SK-N-SH (cell line): ENCODE data around the gene ZNF19. TPM values are rescaled to one million over a fixed set of nuclear protein-coding genes. Genes with fewer than 3 reads are reported as not detected.

Experiments used
- CTCF ChIA-PET: fragments of 300-600, 350-600 bp; formaldehyde crosslinking; extraction: SDS; loops from one replicate; lab custom pipeline; 2021; lab: Yijun Ruan, JAX
- POLR2A ChIA-PET: fragments of 350-600 bp; sonication (Branson Sonifier 250); formaldehyde crosslinking; extraction: SDS; loops from one replicate; lab custom pipeline; 2020; ENCODE audit warnings: antibody characterized with exemption, inconsistent platforms; lab: Yijun Ruan, JAX
- DNase-seq: peaks from one replicate; pipeline ENCODE4 v3.0.0; 2012
- H2AFZ ChIP-seq: fragments of 200-600 bp; sonication (generic); 2 replicates; pipeline ENCODE4 v1.8.1; 2016; ENCODE audit warnings: antibody characterized with exemption, mild to moderate bottlenecking, low read depth
- H3F3A ChIP-seq: fragments of 200-600 bp; sonication (generic); replicated peaks from 2 replicates; pipeline ENCODE3; 2016; ENCODE audit warnings: antibody characterized with exemption, mild to moderate bottlenecking; ENCODE audit not compliant: insufficient read depth
- H3K27ac ChIP-seq, 2 experiments: fragments of 200-500 bp in 1 of 2; fragments of 200-600 bp in 1 of 2; sonication (Bioruptor generic) in 1 of 2; sonication (generic), shearing (Covaris generic) in 1 of 2; 2 replicates each; pipeline versions ENCODE4 v1.5.1 to v1.6.1; 2014 to 2016; ENCODE audit warnings: low read depth in 2 of 2, inconsistent platforms in 1 of 2, low read length in 1 of 2, mild to moderate bottlenecking in 1 of 2, mixed read lengths in 1 of 2
- H3K27me3 ChIP-seq: fragments of 200-600 bp; sonication (generic), shearing (Covaris generic); 2 replicates; pipeline ENCODE4 v1.6.1; 2016; ENCODE audit warnings: mixed run types; ENCODE audit not compliant: insufficient read depth
- H3K36me3 ChIP-seq, 2 experiments: fragments of 200-500 bp in 1 of 2; fragments of 200-600 bp in 1 of 2; sonication (Bioruptor generic) in 1 of 2; sonication (generic) in 1 of 2; replicated peaks in 1 of 2; 2 replicates each; pipeline versions ENCODE3 to v1.5.1; 2014 to 2016; ENCODE audit warnings: low read length in 1 of 2, mild to moderate bottlenecking in 1 of 2; ENCODE audit not compliant: insufficient read depth in 2 of 2, control insufficient read depth in 1 of 2
- H3K4me1 ChIP-seq, 2 experiments: fragments of 200-500 bp in 1 of 2; fragments of 200-600 bp in 1 of 2; sonication (Bioruptor generic) in 1 of 2; sonication (generic), shearing (Covaris generic) in 1 of 2; 2 replicates each; pipeline versions ENCODE4 v1.5.1 to v1.6.1; 2014 to 2016; ENCODE audit warnings: low read depth in 1 of 2, low read length in 1 of 2, mixed run types in 1 of 2; ENCODE audit not compliant: insufficient read depth in 2 of 2, control insufficient read depth in 1 of 2
- H3K4me2 ChIP-seq: fragments of 200-600 bp; sonication (generic), shearing (Covaris generic); 2 replicates; pipeline ENCODE4 v1.6.1; 2017; ENCODE audit warnings: mixed run types
- H3K4me3 ChIP-seq, 2 experiments: fragments of 200-500 bp in 1 of 2; fragments of 200-600 bp in 1 of 2; sonication (Bioruptor generic) in 1 of 2; sonication (generic), shearing (Covaris generic) in 1 of 2; 2 replicates each; pipeline versions ENCODE4 v1.5.1 to v1.8.1; 2014 to 2016; ENCODE audit warnings: low read depth in 2 of 2, inconsistent platforms in 1 of 2, low read length in 1 of 2, mild to moderate bottlenecking in 1 of 2, mixed read lengths in 1 of 2, moderate library complexity in 1 of 2
- H3K79me2 ChIP-seq: fragments of 200-600 bp; sonication (generic); 2 replicates; pipeline ENCODE4 v1.8.1; 2017; ENCODE audit warnings: mild to moderate bottlenecking; ENCODE audit not compliant: insufficient read depth
- H3K9ac ChIP-seq: fragments of 200-600 bp; sonication (generic); 2 replicates; pipeline ENCODE4 v1.6.1; 2017; ENCODE audit warnings: mixed run types
- H3K9me2 ChIP-seq: fragments of 200-600 bp; sonication (generic); 2 replicates; pipeline ENCODE4 v1.6.1; 2017; ENCODE audit warnings: mixed run types
- H3K9me3 ChIP-seq: fragments of 200-600 bp; sonication (generic); 2 replicates; pipeline ENCODE4 v1.6.1; 2017; ENCODE audit warnings: mixed run types, mild to moderate bottlenecking, moderate library complexity
- H4K20me1 ChIP-seq: fragments of 200-600 bp; sonication (generic); 2 replicates; pipeline ENCODE4 v1.6.1; 2017; ENCODE audit warnings: mild to moderate bottlenecking, mixed run types; ENCODE audit not compliant: insufficient read depth
- CHD2 ChIP-seq: fragments of 150-350 bp; IDR thresholded peaks from 2 replicates; pipeline ENCODE4 v1.6.1; 2018; ENCODE audit warnings: low read length; ENCODE audit not compliant: partially characterized antibody
- ELF1 ChIP-seq: IDR thresholded peaks from 2 replicates; pipeline ENCODE4 v1.4.0; 2012
- EP300 ChIP-seq, 2 experiments: IDR thresholded peaks; 2 replicates each; pipeline versions ENCODE4 v1.4.0 to v1.6.1; 2012; ENCODE audit warnings: borderline replicate concordance in 1 of 2, low read depth in 1 of 2, low read length in 1 of 2
- FOSL2 ChIP-seq: IDR thresholded peaks from 2 replicates; pipeline ENCODE4 v1.4.0; 2012; ENCODE audit warnings: low read depth, mild to moderate bottlenecking, moderate library complexity, borderline replicate concordance
- GABPA ChIP-seq: IDR thresholded peaks from 2 replicates; pipeline ENCODE4 v1.4.0; 2012; ENCODE audit warnings: low read depth, mild to moderate bottlenecking
- MXI1 ChIP-seq: IDR thresholded peaks from 2 replicates; pipeline ENCODE4 v1.6.1; 2012; ENCODE audit warnings: mild to moderate bottlenecking, low read depth, low read length, improper control_type of control experiment
- NFIC ChIP-seq: IDR thresholded peaks from 2 replicates; pipeline ENCODE4 v1.4.0; 2012; ENCODE audit warnings: borderline replicate concordance
- RXRA ChIP-seq: IDR thresholded peaks from 2 replicates; pipeline ENCODE4 v1.4.0; 2012; ENCODE audit warnings: low read depth, mild to moderate bottlenecking, borderline replicate concordance
- WGBS: methylation state at CpG from one replicate; pipeline ENCODE4 v1.1.6; 2017; ENCODE audit warnings: low lambda C conversion rate; 5-methylcytosine and 5-hydroxymethylcytosine counted together
- polyA plus RNA-seq, 3 experiments: library from polyadenylated mRNA; depleted of rRNA; stranded (reverse); fragments of >200 nt; gene quantifications; 2 replicates each; pipeline ENCODE4 v1.2.3, GENCODE V29; 2012
- TF ChIP-seq, protein P1 (sequence below): IDR thresholded peaks from 2 replicates; pipeline ENCODE4 v1.4.0; 2012; ENCODE audit warnings: low read depth, borderline replicate concordance
- TF ChIP-seq, protein P2 (sequence below): IDR thresholded peaks from 2 replicates; pipeline ENCODE4 v1.4.0; 2012; ENCODE audit warnings: low read depth, borderline replicate concordance
- TF ChIP-seq, protein P3 (sequence below): fragments of 150-350 bp; IDR thresholded peaks from 2 replicates; pipeline ENCODE4 v1.6.1; 2016; ENCODE audit warnings: mild to moderate bottlenecking, low read depth, low read length
- TF ChIP-seq, protein P4 (sequence below): IDR thresholded peaks from 2 replicates; pipeline ENCODE4 v1.4.0; 2012; ENCODE audit warnings: low read depth
- TF ChIP-seq, protein P5 (sequence below): fragments of 200-600 bp; sonication (generic); IDR thresholded peaks from 2 replicates; pipeline ENCODE4 v1.6.1; 2017; ENCODE audit warnings: antibody characterized with exemption, mild to moderate bottlenecking, moderate library complexity

Gene ZNF19
- polyA plus RNA-seq, 1 of the 3 experiments (the other 2 are of a cell fraction), result 1.4 TPM

DNA sequence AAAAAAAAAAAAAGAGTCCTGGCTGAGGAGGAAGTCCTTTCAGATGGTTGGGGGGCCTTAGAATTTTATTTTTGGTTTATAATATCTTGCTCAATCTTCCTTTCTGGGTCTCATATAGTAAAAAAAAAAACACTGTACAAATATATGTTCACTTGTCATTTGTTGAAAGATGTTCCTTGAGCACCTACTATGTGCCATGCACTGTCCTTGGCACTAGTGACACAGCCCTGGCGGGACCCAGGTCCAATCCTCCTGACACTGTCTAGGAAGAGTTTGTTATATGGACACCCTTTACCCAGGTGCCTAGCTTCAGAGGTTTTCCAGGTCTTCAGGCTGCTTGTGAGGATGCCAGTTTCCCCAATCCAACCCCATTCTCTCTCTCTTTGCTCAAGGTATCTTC lies 39.1 kb upstream of the ZNF19 start:
- H4K20me1 ChIP-seq, result no peaks in the 10 kb centered on the region
- H3K27ac ChIP-seq, result no peak overlapping the region
- WGBS, result 36% methylated on average over 1 of the region's 1 CpG
- no peaks in the 10 kb centered on the region for H3K79me2 ChIP-seq
- no peaks in the 10 kb centered on the region for H3K9me2 ChIP-seq
- POLR2A ChIA-PET, result no interaction called here
- no peak for DNase-seq
- no peaks in the 10 kb centered on the region for H3K36me3 ChIP-seq
- H3K4me3 ChIP-seq, result no peak overlapping the region
- peaks cover 11% of the 10 kb centered on the region; the same call in 1 of the 2 replicates for H3K27me3 ChIP-seq
- no peak overlapping the region for H3K4me2 ChIP-seq
- no peaks in the 10 kb centered on the region for H3K9me3 ChIP-seq
- H3K9ac ChIP-seq, result no peak overlapping the region
- TF ChIP-seq, protein P1, sequence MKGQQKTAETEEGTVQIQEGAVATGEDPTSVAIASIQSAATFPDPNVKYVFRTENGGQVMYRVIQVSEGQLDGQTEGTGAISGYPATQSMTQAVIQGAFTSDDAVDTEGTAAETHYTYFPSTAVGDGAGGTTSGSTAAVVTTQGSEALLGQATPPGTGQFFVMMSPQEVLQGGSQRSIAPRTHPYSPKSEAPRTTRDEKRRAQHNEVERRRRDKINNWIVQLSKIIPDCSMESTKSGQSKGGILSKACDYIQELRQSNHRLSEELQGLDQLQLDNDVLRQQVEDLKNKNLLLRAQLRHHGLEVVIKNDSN, result no peak
- TF ChIP-seq GABPA (no peak), CHD2 (no peak)
- H3K4me1 ChIP-seq, result no peaks in the 10 kb centered on the region
- H3F3A ChIP-seq, result no peaks in the 10 kb centered on the region
- CTCF ChIA-PET, result interaction anchor here (1.5 kb wide), 1 partner anchor 10 kb away, joined by 8 read pairs; no protein-coding TSS in a partner anchor
- H2AFZ ChIP-seq, result no peak overlapping the region

DNA sequence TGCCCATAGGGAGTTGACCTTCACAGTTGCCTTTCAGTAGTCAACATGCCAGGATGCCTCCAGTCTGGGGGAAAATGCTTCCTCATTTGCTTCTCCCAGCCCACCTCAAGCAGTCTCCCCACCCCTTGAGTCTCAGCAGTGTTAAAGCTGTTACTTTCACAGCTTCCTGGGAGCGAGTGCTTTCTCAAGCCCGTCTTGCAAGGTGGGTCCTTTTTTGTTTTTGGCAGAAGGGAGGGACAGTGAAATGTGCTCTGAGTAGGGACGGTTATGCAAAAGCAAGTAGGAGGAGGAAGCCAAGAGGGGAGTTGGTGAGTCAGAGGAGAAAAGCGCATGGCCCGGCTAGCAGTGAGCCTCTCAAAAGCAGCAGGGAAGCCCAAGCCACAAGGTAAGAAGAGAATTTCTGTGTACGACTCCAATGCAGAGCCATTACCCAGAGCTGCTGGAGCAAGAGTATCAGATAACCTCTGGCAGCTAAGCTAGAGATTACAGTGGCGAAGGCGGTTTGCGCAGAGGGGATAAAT lies 37.0 kb upstream of the ZNF19 start, which contains the start of gene CHST4:
TSS of gene CHST4 (plus strand) at position 316 of the 521 bp plus-strand sequence. CDS start 10,252 bp downstream, outside the sequence.
- no peaks in the 10 kb centered on the region for H3K4me1 ChIP-seq
- no peak for DNase-seq

More for the DNA sequence above, 37.0 kb upstream of the ZNF19 start, which contains the start of gene CHST4:
- Histone ChIP-seq H3K4me3 (peak within 1 kb of the TSS; percentile 7 to 15; a peak in 2 of 4 replicates), H3K27ac (no peak within 1 kb of the TSS), H3K36me3 (no peaks in the 10 kb centered on the region), H4K20me1 (no peaks in the 10 kb centered on the region), H3K9me2 (no peaks in the 10 kb centered on the region), H3K9ac (no peak within 1 kb of the TSS), H3K79me2 (no peaks in the 10 kb centered on the region), H3F3A (no peaks in the 10 kb centered on the region), H3K27me3 (peaks cover 11% of the 10 kb centered on the region; the same call in 1 of the 2 replicates), H3K4me2 (peak within 1 kb of the TSS; percentile 46; the same call in 1 of the 2 replicates), H2AFZ (peak within 1 kb of the TSS; percentile 49; the same call in 1 of the 2 replicates), H3K9me3 (no peaks in the 10 kb centered on the region)
- 20% methylated on average over 9 of the region's 9 CpGs for WGBS
- POLR2A ChIA-PET, result no interaction called here
- CTCF ChIA-PET, result interaction anchor here (1.0 to 2.1 kb wide), 7 partner anchors 8 to 159 kb away, joined by 3 to 7 read pairs (median 4); no protein-coding TSS in a partner anchor
- TF ChIP-seq, protein P2, sequence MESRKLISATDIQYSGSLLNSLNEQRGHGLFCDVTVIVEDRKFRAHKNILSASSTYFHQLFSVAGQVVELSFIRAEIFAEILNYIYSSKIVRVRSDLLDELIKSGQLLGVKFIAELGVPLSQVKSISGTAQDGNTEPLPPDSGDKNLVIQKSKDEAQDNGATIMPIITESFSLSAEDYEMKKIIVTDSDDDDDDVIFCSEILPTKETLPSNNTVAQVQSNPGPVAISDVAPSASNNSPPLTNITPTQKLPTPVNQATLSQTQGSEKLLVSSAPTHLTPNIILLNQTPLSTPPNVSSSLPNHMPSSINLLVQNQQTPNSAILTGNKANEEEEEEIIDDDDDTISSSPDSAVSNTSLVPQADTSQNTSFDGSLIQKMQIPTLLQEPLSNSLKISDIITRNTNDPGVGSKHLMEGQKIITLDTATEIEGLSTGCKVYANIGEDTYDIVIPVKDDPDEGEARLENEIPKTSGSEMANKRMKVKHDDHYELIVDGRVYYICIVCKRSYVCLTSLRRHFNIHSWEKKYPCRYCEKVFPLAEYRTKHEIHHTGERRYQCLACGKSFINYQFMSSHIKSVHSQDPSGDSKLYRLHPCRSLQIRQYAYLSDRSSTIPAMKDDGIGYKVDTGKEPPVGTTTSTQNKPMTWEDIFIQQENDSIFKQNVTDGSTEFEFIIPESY, result no peak
- TF ChIP-seq, protein P3, sequence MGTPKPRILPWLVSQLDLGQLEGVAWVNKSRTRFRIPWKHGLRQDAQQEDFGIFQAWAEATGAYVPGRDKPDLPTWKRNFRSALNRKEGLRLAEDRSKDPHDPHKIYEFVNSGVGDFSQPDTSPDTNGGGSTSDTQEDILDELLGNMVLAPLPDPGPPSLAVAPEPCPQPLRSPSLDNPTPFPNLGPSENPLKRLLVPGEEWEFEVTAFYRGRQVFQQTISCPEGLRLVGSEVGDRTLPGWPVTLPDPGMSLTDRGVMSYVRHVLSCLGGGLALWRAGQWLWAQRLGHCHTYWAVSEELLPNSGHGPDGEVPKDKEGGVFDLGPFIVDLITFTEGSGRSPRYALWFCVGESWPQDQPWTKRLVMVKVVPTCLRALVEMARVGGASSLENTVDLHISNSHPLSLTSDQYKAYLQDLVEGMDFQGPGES, result no peak
- TF ChIP-seq ELF1 (no peak), FOSL2 (peak; percentile 25; the same call in 1 of the 2 replicates), RXRA (no peak), MXI1 (no peak), NFIC (no peak), EP300 (IDR thresholded peaks at IDR 0.05; ENCODE audit: borderline replicate concordance in 1 of 2, low read depth in 1 of 2, low read length in 1 of 2) (no peak)
- TF ChIP-seq, protein P4, sequence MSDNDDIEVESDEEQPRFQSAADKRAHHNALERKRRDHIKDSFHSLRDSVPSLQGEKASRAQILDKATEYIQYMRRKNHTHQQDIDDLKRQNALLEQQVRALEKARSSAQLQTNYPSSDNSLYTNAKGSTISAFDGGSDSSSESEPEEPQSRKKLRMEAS, result 0 out of 2 replicates have a peak, but pooled peaks have one; percentile 45
- TF ChIP-seq, protein P5, sequence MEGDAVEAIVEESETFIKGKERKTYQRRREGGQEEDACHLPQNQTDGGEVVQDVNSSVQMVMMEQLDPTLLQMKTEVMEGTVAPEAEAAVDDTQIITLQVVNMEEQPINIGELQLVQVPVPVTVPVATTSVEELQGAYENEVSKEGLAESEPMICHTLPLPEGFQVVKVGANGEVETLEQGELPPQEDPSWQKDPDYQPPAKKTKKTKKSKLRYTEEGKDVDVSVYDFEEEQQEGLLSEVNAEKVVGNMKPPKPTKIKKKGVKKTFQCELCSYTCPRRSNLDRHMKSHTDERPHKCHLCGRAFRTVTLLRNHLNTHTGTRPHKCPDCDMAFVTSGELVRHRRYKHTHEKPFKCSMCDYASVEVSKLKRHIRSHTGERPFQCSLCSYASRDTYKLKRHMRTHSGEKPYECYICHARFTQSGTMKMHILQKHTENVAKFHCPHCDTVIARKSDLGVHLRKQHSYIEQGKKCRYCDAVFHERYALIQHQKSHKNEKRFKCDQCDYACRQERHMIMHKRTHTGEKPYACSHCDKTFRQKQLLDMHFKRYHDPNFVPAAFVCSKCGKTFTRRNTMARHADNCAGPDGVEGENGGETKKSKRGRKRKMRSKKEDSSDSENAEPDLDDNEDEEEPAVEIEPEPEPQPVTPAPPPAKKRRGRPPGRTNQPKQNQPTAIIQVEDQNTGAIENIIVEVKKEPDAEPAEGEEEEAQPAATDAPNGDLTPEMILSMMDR, result no peak
